Measurements from ENCODE around the gene DAB2IP.
A peak's percentile ranks its signal among the peaks of the same experiment; 100 is the strongest.

The DAB2IP gene

DNA sequence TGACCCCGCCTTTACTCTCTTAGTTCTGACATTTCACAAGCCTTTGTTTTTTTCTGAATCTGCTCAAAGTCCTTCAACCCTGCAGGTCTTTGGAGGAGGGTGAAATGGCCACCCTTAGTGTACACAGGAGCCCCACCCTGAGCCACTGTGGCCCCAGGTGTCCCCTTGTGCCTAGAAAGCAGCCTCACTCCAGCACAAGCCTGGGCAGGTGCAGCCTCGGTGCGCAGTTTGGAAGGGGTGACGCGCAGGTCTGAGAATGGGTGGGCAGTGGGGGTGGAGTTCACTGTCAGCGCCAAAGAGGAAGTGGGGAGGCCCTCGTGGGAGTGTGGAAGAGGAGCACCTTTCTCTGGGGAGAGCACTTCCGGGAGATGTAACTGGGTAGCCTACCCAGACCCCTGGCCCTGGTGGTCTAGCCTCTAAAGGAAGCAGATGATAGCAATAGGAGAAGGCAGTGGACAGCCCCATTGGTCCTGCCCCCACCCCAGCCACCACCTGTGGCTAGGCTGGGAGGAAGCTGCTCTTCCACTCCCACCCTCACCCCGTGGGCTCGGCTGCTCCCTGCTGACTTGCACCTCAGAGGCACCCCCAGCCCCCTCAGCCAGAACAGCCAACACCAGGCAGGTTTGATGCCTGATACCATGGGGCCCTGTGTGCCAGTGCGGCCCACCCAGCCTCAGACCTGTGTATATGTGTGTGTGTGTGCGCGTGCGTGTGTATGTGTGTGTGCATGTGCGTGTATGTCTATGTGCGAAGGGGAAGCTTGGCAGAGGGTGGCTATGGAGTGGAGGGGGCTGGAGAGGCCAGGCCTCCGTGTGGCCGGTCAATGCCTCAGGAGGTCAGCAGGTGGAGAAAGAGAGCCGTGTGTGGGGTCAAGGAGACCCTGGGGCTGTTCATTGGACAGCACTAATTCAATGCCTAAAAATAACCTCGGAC, 16.8 kb upstream of the DAB2IP start:
- peak; percentile 63 for DNase-seq (ENCODE audit: low spot score)
- TF ChIP-seq, protein P1, sequence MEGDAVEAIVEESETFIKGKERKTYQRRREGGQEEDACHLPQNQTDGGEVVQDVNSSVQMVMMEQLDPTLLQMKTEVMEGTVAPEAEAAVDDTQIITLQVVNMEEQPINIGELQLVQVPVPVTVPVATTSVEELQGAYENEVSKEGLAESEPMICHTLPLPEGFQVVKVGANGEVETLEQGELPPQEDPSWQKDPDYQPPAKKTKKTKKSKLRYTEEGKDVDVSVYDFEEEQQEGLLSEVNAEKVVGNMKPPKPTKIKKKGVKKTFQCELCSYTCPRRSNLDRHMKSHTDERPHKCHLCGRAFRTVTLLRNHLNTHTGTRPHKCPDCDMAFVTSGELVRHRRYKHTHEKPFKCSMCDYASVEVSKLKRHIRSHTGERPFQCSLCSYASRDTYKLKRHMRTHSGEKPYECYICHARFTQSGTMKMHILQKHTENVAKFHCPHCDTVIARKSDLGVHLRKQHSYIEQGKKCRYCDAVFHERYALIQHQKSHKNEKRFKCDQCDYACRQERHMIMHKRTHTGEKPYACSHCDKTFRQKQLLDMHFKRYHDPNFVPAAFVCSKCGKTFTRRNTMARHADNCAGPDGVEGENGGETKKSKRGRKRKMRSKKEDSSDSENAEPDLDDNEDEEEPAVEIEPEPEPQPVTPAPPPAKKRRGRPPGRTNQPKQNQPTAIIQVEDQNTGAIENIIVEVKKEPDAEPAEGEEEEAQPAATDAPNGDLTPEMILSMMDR (IDR thresholded peaks at IDR 0.05; ENCODE audit: extremely low read depth, insufficient read depth, missing control alignments) = peak; percentile 40
- in situ Hi-C loops (cut with MboI; ENCODE audit: low pct_unique_long_range_greater_than_20kb, low sequenced_read_pairs, unreplicated experiment) = no loop called here

DNA sequence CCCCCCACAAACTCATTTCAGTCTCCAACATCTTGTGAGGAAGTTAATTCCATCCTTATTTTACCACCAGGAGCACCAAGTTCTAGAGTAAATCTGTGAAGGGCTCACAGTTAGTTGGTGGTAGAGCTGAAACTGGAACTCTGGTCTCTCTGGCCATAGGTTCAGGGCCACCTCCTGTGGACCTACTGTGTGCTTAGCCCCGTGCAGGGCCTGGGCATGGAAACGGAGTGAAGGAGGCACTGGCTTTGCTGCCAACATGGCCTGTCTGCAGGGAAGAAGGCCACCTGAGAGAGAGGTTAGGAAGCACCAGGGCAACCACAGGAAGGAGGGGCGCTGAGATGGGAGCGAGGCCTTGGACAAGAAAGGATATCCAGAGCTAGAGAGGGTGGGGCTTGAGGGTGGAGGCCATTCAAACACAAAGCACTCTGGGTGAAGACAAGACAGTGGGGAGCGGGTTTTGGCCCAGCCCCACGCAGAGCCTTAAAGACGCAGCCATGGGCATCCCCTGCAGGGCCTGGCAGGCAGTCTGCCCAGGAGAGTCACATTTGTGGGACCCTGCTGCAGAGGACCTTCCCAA, 16.0 kb upstream of the DAB2IP start:
- TF ChIP-seq, protein P1 (IDR thresholded peaks at IDR 0.05; ENCODE audit: extremely low read depth, insufficient read depth, missing control alignments) = no peak
- in situ Hi-C loops (cut with MboI; ENCODE audit: low pct_unique_long_range_greater_than_20kb, low sequenced_read_pairs, unreplicated experiment) = no loop called here
- no peak for DNase-seq (ENCODE audit: low spot score)

DNA sequence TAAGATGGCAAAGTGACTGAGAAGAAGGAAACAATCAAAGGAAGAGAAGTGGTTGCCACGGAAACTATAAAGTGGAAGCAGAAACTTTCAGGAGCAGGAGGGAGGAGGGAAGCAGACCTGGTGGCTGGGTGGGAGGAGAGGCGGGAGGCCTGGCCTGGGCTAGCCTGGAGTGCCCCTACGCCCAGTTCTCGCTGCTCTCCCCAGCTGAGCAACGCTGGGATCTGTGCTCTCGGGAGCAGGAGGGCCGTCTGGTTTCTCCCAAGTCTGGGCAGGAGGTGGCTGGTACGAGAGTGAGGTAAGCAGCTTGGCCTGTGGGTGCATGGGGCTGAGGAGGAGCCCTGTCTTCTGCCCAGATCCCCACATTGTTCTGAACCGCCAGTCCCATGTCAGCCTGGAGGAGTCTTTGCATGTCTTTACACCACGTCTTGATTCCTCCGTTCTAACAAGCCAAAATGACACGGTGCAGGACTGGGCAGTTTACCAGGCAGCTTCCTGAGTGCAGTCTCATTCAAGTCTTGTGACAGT, 15.0 kb upstream of the DAB2IP start:
- TF ChIP-seq, protein P1 (IDR thresholded peaks at IDR 0.05; ENCODE audit: extremely low read depth, insufficient read depth, missing control alignments) = no peak
- in situ Hi-C loops (cut with MboI; ENCODE audit: low pct_unique_long_range_greater_than_20kb, low sequenced_read_pairs, unreplicated experiment) = no loop called here
- DNase-seq (ENCODE audit: low spot score) = no peak

DNA sequence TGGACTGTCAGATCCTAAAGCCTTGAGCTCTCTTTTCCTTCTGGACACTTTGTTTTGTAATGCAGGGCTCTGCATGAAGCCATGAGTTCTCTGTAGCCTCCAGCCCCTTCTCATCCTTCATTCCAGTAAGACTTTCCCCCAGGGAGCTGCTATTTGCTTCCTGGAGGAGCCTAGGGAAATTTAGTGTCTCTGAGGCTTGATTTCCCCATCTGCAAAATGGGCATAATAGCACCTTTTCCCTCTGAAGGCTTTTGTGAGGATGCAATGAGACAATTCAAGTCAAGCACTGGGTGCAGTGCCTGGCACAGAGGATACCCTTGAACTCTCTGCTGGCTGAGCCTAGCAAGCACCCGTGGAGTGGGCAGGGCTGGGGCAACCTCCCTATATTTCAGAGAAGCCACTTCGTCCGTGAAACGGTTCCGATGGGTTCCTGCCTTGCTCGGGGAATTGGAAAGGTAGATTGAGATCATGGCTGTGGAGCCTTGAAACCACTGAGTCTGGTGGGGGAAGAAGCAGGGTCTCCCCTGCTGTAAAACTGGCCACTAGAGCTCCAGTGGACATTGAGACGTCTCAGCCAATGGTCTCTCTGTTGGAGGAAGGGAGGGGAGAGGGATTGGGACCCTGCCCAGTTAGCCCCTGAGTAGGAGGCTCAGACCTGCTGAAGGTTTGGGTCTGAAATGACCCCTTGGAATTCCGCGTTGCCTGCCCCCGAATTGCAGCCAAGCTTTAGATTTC, 14.3 kb upstream of the DAB2IP start:
- no peak for DNase-seq (ENCODE audit: low spot score)
- TF ChIP-seq, protein P1 (IDR thresholded peaks at IDR 0.05; ENCODE audit: extremely low read depth, insufficient read depth, missing control alignments) = no peak
- in situ Hi-C loops (cut with MboI; ENCODE audit: low pct_unique_long_range_greater_than_20kb, low sequenced_read_pairs, unreplicated experiment) = no loop called here

DNA sequence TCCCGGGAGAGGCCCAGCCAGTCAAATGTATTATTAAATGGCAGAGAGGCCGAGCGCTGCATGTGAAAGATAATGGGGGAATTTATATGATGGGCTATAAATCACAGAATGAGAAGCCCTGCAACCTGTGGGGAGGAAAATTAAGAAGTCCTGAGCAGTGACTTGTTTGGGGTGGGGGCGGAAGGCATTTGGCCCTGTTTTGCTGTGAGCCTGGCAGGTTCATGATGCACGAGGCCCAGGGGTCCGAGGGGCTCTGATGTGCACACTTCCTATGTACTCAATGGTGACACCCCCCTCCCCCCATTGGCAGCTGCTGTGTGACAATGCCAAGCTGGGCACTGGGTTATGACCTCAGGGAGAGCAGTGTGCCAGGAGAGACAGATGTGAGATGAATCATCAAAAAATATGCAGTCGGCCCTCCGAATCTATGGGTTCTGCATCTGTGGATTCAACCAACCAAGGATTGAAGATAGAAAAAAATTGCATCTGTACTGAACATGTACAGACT, 13.7 kb upstream of the DAB2IP start:
- TF ChIP-seq, protein P1 (IDR thresholded peaks at IDR 0.05; ENCODE audit: extremely low read depth, insufficient read depth, missing control alignments) = no peak
- in situ Hi-C loops (cut with MboI; ENCODE audit: low pct_unique_long_range_greater_than_20kb, low sequenced_read_pairs, unreplicated experiment) = no loop called here
- no peak for DNase-seq (ENCODE audit: low spot score)

DNA sequence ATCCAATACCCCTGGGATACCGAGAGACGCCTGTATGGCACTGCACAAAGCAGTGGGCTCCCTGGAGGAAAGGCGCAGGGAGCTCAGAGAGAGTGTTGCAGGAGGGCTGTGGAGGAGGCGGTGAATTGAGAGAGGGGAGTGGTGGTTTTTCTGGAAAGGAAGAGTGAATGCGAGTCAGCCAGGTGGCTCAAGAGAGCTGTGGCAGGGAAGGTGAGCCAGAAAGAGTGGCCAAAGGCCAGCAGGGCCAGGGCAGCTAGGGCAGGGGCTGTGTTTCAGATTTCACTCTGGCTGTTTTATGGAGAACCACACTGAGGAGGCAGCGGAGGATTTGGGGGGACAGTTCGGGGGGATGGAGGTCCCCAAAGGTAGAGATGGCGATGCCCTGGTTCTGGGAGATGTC, 13.0 kb upstream of the DAB2IP start:
- DNase-seq (ENCODE audit: low spot score) = no peak
- in situ Hi-C loops (cut with MboI; ENCODE audit: low pct_unique_long_range_greater_than_20kb, low sequenced_read_pairs, unreplicated experiment) = no loop called here
- TF ChIP-seq, protein P1 (IDR thresholded peaks at IDR 0.05; ENCODE audit: extremely low read depth, insufficient read depth, missing control alignments) = no peak

Data from GM13977 (cell line).